Stimulated activated naive CD4-positive, alpha-beta T cell (primary cell): Measurements from ENCODE around the gene IST1.

Experiments used
- DNase-seq, 6 experiments: peaks; one replicate each; lab custom pipeline; 2025; lab: John Stamatoyannopoulos, UW

Gene IST1

GRCh38 chr16:71882505-71883167 is 12.7 kb upstream of the IST1 start:
- peak; percentile 19 to 86 (median 71) for DNase-seq

GRCh38 chr16:71883168-71883848 is 12.0 kb upstream of the IST1 start:
- DNase-seq: peak; percentile 31 to 63 (median 54)

- DNase-seq: peak; percentile 56 to 79 (median 74)
Observed at GRCh38 chr16:71883849-71884638, 11.3 kb upstream of the IST1 start, which contains the start of gene ZNF821. Gene ZNF821, minus strand, starts transcription at chr16:71884182. Its CDS starts 4,236 bp downstream, at chr16:71879946.

- no peak for DNase-seq
Observed at GRCh38 chr16:71885261-71885650, 10.1 kb upstream of the IST1 start.

DNA sequence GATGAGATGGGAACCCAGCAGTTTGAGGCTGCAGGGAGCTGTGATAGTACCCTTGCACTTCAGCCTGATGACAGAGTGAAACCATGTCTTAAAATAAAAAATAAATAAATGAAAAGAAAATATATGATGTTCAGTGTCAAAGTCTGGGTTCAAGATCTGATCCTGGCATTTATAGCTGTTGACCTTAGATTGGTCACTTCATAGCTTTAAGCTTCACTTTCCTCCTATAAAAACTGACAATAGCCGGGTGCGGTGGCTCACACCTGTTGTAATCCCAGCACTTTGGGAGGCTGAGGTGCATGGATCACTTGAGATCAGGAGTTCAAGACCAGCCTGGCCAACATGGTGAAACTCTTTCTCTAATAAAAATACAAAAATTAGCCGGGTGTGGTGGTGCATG is 6.2 kb upstream of the IST1 start:
- no peak for DNase-seq

DNA sequence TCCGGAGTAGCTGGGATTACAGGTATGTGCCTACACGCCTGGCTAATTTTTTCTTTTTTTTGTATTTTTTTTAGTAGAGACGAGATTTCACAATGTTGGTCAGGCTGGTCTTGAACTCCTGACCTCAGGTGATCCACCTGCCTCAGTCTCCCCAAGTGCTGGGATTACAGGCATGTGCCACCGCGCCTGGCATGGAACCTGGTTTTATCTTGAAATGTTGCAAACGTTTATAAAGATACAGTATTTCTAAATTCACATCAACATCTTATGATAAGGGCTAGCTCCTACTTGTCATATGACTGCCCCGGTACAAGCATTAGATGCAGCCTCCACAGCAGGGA is 1.5 kb upstream of the IST1 start:
- DNase-seq: no peak

DNA sequence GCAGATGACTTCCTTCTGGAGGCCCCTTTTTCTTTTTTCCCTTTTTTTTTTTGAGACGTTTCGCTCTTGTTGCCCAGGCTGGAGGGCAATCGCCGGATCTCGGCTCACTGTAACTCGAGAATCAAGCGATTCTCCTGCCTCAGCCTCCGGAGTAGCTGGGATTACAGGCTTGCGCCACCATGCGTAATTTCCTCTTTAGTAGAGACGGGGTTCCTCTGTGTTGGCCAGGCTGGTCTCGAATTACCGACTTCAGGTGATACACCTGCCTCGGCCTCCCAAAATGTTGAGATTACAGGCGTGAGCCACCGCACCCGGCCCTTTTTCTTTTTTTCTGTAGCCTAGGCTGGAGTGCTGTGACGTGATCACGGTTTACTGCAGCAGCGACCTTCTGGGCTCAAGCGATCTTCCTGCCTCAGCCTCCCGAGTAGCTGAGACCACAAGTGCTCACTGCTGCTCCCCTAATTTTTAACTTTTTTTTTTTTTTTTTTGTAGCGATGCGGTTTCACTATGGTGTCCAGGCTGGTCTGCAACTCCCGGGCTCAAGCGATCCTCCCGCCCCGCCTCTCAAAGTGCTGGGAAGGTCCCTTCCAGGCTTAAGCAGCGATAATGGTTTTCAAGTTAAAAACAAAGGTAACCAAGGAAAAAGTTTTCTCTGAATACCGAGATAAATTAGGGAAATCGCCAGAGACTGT is 956 bp upstream of the IST1 start:
- DNase-seq: peak; percentile 12 to 54 (median 28)

- DNase-seq: peak in 4 of 6 experiments; percentile 23 to 58 (median 44)
Observed at GRCh38 chr16:71895679-71896365, 491 bp downstream of the IST1 start.

GRCh38 chr16:71896764-71897368 is 1.5 kb downstream of the IST1 start:
- DNase-seq: no peak

GRCh38 chr16:71899171-71899570 is 3.8 kb downstream of the IST1 start:
- no peak for DNase-seq

- no peak for DNase-seq
Observed at GRCh38 chr16:71902656-71903365, 7.5 kb downstream of the IST1 start.

GRCh38 chr16:71903608-71904007 is 8.3 kb downstream of the IST1 start:
- DNase-seq: no peak

GRCh38 chr16:71904239-71904638 is 8.9 kb downstream of the IST1 start:
- no peak for DNase-seq

GRCh38 chr16:71905765-71906164 is 10.4 kb downstream of the IST1 start:
- DNase-seq: peak in 1 of 6 experiments; percentile 27

- DNase-seq: no peak
Observed at GRCh38 chr16:71911121-71911520, 15.8 kb downstream of the IST1 start.

GRCh38 chr16:71912534-71913275 is 17.4 kb downstream of the IST1 start:
- no peak for DNase-seq

DNA sequence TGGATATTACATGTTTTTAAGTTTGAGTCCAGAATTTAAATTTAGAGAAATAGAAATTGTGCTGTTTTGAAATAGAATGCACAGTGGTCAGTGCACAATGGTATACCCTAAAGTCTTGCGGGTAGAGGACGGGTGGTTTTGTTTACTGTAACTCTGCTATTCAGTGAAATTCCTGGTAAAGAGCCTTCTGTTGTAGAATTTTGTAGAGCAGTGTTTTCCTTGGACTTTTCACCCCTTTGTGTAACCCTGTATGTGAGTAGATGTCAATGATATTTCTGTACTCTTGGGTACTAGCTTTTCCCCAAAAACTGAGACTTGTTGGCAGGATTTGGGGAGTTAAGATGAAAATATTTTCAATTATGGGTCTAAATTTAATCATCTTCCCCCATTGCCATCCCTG is 19.5 kb downstream of the IST1 start:
- no peak for DNase-seq

DNA sequence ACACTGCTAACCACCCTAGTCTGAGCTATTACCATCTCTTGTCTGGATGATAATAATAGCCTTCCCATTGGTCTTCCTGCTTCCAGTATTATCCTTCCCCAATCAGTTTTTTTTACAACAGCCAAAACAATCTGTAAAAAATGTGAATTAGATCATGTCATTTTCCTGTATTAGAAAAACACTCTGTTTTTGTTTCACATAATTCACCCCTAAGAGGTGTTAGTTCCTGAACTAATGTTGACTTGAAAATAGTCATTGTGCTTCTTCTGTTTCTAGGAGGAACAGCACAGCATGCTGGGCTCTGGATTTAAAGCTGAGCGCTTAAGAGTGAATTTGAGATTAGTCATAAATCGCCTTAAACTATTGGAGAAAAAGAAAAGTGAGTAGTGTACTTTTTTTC is 20.0 kb downstream of the IST1 start:
- DNase-seq: no peak

GRCh38 chr16:71916397-71916920 is 21.1 kb downstream of the IST1 start:
- no peak for DNase-seq

DNA sequence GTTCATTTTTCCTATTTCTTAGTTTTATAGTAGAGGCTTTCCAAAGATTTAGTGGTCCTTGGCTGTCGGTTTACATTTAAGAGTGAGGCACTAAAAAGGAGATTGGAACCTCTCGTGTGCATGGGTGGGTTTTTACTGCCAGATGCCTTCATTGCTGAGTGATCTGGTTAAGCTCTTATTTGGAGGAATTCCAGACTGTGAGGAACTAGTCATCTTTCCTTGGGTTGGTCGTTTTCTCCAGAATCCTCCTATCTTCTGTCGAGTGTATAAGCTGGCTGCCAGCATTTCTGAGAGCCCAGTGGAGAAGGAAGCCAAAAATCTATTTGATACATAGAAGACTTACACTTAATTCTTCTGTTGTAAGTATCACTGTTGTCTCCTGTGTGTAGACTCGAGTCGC is 22.6 kb downstream of the IST1 start:
- no peak for DNase-seq
